Activated CD4-positive, alpha-beta T cell treated with anti-CD3 and anti-CD28 coated beads for 1 hour (primary cell): ENCODE results near the gene PRPF18.
"Not testable (repeated sequence)": the region's sequence is repeated elsewhere in the genome, so short reads cannot be mapped to it uniquely, and the experiment has no call there.

Source experiments
- DNase-seq: peaks from one replicate; pipeline ENCODE4 v3.0.0-alpha.2; 2020

Gene PRPF18, protein sequence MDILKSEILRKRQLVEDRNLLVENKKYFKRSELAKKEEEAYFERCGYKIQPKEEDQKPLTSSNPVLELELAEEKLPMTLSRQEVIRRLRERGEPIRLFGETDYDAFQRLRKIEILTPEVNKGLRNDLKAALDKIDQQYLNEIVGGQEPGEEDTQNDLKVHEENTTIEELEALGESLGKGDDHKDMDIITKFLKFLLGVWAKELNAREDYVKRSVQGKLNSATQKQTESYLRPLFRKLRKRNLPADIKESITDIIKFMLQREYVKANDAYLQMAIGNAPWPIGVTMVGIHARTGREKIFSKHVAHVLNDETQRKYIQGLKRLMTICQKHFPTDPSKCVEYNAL

GRCh38 chr10:13586676-13587355 is at the start of gene PRPF18:
Gene PRPF18, plus strand, starts transcription at chr10:13586965. Its CDS starts 122 bp downstream, at chr10:13587087.
- DNase-seq = peak; percentile 90

DNA sequence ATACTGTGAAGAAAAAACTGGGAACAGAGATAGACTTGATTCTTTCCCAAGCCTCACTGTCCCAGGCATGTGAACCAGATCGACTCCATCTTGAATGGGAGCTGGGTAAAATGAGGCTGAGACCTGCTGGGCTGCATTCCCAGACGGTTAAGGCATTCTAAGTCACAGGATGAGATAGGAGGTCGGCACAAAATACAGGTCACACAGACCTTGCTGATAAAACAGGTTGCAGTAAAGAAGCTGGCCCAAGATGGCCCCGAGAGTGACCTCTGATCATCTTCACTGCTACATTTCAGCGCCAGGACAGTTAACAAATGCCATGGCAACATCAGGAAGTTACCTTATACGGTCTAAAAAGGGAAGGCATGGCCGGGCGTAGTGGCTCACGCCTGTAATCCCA is 48.8 kb upstream of the PRPF18 start:
- not testable (repeated sequence) for DNase-seq

- DNase-seq = no peak
Measured at GRCh38 chr10:13542533-13542932, 44.2 kb upstream of the PRPF18 start.

GRCh38 chr10:13550802-13551201 is 36.0 kb upstream of the PRPF18 start:
- DNase-seq = no peak

GRCh38 chr10:13555884-13556510 is 30.8 kb upstream of the PRPF18 start:
- no peak for DNase-seq

DNA sequence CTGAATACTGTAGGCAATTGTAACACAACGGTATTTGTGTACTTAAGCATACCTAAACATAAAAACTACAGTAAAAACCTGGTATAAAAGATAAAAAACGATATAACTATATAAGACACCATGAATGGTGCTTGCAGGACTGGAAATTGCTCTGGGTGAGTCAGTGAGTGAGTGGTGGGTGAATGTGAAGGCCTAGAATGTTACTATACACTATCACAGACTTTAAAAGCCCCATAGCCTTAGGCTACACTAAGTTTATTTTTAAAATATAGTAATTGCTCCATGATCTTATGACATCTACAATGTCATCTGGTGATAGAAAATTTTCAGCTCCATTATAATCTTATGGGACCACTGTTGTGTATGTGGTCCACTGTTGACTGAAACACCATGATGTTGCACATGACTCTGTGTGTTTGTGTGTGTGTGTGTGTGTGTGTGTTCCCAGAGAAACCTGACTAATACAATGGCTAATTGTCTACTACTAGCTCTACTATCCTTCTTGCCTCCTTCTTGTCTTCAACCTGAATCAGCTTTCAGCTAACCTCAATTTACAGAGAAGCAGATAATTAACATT is 27.6 kb upstream of the PRPF18 start:
- DNase-seq = no peak

DNA sequence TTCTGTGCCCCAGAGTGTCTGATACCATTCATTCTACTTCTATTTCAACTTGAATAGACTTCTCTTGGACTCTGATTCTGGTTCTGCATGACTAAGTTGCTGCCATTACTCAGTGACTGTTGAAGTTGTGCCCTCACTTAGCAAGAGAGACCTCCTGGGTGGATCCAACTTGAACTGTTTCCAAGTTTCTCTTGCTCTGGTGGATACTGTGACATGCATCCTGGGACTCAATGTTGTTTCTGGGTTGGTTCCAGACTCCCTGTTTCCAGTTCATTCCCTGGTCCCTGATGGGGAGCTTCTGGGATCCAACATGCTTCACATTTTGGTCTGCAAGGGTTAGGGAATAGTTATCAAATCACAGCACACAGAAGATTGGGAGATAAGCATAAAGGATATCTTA is 26.2 kb upstream of the PRPF18 start:
- DNase-seq = no peak

- DNase-seq = no peak
Measured at GRCh38 chr10:13563481-13564445, 23.0 kb upstream of the PRPF18 start.

DNA sequence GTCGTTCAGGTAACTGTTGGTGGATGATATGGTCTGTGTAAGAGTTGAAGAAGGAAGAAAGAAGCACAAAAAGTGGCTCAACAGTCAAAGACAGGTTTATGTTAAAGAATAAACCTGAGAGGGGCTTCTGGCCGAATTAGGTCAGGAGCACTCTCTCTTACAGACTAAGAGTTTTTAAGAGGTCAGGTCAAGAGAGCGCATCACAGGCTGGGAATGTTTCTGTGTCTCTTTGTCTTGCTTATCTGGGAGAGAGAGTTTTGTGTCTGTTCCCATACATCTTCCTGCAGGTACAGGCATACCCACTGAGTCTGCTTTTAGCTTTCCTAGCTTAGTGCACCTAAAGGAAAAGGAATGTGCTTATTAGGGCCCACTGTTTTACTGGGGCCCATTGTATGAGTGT is 22.2 kb upstream of the PRPF18 start:
- no peak for DNase-seq

GRCh38 chr10:13567030-13567429 is 19.7 kb upstream of the PRPF18 start:
- no peak for DNase-seq

GRCh38 chr10:13571541-13571940 is 15.2 kb upstream of the PRPF18 start:
- no peak for DNase-seq

DNA sequence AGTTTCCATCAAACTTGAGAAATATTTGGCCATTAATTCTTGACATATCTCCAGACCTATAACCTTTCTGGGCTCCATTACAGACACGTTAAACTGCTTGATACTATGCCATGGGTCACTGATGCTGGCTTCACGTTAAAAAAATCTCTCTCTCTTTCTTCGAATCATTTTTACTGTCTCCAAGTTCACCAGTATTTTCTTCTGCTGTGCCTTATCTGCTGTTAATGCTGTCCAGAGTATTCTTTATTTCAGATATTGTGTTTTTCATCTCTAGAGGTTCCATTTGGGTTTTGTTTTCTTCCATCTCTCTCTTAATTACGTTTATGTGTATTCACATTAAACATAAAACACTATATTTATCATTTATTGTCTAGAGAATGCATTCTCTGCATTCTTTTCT is 12.8 kb upstream of the PRPF18 start:
- DNase-seq = no peak

GRCh38 chr10:13585195-13585751 is 1.5 kb upstream of the PRPF18 start:
- DNase-seq = no peak

DNA sequence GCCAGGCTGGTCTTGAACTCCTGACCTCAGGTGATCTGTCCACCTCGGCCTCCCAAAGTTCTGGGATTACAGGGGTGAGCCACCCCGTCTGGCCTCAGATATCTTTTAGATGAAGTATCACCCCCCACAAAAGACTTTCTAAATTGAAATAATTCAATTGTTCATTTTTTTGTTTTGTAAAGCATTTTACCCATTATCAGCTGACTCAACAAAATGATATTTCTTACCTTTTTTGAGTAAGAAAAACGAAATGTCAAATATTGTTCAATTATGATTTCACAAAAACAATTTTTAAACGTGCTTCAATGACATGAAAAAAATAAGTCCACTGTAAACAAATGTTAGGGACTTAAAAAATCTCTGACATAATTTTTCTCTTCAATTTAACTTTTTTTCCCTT is 822 bp upstream of the PRPF18 start:
- DNase-seq = no peak

DNA sequence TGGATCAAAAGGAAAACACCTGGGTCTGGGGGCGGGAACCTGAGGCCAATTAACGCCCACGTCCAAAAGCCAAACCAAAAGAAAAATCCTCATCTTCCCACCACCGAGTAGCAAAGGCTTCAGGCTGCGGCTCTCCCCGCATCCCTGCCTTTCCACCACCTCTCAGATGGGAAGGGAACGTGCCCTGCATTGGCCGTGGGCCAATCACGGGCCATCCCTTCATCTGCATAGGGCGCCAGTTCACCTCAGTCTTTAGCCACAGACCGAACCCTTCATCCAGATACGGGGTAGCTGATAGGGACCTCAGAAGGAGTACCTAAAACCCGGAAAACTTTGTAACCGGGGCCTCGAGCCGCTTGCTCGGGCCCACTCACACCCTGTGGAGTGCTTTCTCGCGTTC is 626 bp downstream of the PRPF18 start:
- DNase-seq = no peak

- DNase-seq = no peak
Measured at GRCh38 chr10:13589316-13589715, 2.6 kb downstream of the PRPF18 start.

DNA sequence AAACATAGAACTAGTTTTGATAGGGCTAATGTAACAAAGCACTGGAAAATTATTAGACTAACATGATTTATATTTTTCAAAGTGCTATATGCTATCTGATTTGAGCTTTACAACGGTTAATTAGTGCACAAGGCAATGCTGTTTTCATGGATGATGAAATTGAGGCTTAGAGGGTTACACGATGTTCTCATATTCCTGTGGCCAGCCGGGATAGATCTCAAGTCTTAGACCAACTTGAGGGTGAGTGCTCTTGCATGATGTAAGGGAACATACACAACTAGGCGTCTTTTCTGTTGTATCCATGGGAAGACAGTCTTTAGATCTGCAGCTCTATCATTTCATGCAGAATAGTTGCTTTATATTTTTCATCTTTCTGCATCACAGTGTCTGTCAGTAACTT is 4.1 kb downstream of the PRPF18 start:
- no peak for DNase-seq

DNA sequence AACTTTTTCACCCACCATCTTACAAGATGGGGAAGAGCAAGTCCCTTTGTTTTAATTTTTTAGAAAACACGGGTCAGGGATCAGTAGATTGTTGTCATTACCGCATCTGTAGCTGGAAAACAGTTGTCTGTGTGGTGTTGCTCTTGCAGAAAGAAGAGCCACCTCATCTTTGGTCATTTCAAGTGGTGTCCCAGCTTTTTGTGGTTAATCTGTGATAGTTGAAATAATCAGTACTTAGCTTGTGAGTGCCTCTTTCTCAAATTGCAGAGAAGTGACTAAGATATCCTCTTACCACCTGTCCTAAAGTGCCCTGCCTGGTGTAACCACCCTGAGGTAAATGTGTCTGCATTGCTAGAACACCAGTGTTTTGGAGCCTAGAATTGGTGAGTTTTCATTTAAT is 5.5 kb downstream of the PRPF18 start:
- DNase-seq = no peak

- no peak for DNase-seq
Measured at GRCh38 chr10:13593535-13593934, 6.8 kb downstream of the PRPF18 start.

DNA sequence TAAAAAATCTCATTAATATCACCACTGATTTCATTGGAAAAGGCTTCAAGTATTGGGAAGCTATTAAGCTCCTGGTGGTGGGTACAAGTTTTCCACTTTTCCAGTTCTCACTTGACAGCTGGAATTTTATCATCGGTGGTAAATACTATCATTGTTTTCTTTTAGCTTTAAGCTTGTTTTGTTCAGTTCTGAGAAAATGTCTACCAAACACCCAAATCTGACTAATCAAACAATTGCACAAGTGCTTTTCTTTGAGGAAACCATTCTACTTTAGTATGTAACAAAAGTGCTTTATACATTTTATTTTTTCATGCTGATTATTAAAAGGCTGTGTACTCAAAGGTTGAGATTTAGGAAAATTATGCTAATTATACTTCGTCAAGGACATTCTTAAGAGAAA is 7.9 kb downstream of the PRPF18 start:
- DNase-seq = no peak

DNA sequence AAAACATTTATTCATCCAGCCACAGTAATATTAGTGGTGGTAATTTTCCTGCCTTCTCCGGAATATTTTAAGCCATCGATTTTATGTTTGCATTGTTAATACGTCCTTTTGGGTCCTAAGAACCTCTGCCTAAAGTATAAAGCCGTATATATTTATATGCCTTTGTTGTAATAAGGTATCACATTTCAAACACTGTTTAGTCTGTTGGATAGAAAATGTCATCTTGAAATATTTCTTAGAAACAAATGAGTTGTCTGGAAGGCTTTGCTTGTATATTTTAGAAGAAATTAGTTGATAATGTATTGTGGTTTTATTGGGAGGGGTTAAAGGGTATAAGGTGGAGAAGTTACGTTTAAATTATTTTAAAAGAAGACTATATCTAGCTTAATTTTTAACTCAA is 11.1 kb downstream of the PRPF18 start:
- DNase-seq = no peak

DNA sequence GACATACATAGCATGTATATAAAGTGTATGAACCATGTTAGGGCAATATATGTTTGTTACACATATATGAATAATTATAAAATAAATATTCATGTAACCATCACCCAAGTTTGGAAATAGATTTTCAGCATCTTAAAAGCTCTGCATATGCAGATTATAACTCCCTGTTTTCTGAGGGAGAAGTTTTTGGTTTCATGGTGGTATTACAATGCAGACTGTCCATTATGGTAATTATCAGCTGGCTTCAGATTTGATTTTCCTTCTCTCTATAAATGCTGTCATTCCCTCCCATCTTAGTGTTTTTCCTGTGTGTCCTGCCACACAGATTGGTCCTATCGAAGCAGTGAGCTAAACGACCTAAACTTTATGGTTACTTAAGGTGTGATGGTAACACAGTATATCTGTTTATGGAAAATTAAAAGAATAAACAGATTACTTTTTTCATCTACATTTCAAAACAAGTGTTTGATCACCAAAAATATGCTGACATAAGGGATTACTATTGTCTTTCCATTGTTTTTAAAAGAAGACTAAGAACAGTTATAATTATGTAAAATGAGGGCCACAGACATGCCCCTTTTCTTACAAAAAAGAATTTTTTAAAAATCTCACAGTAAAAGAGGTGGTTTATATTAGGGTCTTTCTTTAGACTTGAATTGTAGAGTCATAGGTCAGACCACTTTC is 17.7 kb downstream of the PRPF18 start:
- DNase-seq = no peak
